BE2C (cell line): ENCODE data around the gene IGFN1.

Experiments used
- DNase-seq: peaks from one replicate; pipeline ENCODE4 v3.0.0-alpha.2; 2020
- H3K27me3 ChIP-seq: fragments of 250-450 bp; sonication (Bioruptor Pico); 2 replicates; pipeline ENCODE4 v1.5.1; 2020; ENCODE audit warnings: mild to moderate bottlenecking
- H3K36me3 ChIP-seq: fragments of 250-450 bp; sonication (Bioruptor Pico); 2 replicates; pipeline ENCODE4 v1.5.1; 2020; ENCODE audit warnings: mild to moderate bottlenecking
- H3K4me1 ChIP-seq: fragments of 250-450 bp; sonication (Bioruptor Pico); 2 replicates; pipeline ENCODE4 v1.5.1; 2020
- H3K4me3 ChIP-seq: 2 replicates; pipeline ENCODE4 v1.5.1; 2011; ENCODE audit warnings: low read depth, low read length
- H3K9me3 ChIP-seq: fragments of 250-450 bp; sonication (Bioruptor Pico); 2 replicates; pipeline ENCODE4 v1.5.1; 2020
- TF ChIP-seq, protein P1 (sequence below): IDR thresholded peaks from 2 replicates; pipeline ENCODE4 v1.5.1; 2012; ENCODE audit warnings: mild to moderate bottlenecking, low read depth, low read length

The IGFN1 gene

DNA sequence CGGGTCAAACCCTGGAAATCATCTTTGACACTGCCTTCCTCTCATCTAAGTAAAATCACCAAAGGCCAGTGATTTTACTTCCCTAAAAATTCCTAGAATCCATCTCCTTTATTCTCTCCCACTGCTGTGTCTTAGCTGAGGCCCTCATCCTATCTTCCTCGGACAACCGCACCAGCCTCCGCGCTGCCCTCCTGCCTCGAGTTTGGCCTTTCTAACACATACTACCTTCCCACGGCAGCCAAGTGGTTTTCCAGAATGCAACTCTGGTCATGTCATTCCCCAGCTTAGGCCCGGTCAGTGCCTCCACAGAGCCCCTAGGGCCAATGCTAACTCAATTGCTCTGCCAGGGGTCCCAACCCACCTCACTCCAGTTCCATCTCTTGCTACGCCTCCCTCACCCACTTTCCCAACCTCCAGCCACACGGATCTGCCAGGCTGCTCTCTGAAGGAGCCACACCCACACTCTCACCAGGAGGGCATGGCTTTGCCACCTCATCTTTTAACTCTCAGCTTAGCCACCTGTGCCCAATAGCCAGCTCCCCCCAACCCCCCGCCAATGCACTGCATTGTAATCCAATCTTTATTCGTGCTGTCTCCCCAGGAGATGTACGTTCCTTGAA lies 43.1 kb upstream of the IGFN1 start:
- Histone ChIP-seq H3K4me3 (no peak overlapping the region), H3K36me3 (peaks cover 66% of the 10 kb centered on the region), H3K4me1 (no peaks in the 10 kb centered on the region), H3K9me3 (no peaks in the 10 kb centered on the region), H3K27me3 (no peaks in the 10 kb centered on the region)
- TF ChIP-seq, protein P1, sequence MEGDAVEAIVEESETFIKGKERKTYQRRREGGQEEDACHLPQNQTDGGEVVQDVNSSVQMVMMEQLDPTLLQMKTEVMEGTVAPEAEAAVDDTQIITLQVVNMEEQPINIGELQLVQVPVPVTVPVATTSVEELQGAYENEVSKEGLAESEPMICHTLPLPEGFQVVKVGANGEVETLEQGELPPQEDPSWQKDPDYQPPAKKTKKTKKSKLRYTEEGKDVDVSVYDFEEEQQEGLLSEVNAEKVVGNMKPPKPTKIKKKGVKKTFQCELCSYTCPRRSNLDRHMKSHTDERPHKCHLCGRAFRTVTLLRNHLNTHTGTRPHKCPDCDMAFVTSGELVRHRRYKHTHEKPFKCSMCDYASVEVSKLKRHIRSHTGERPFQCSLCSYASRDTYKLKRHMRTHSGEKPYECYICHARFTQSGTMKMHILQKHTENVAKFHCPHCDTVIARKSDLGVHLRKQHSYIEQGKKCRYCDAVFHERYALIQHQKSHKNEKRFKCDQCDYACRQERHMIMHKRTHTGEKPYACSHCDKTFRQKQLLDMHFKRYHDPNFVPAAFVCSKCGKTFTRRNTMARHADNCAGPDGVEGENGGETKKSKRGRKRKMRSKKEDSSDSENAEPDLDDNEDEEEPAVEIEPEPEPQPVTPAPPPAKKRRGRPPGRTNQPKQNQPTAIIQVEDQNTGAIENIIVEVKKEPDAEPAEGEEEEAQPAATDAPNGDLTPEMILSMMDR: no peak
- no peak for DNase-seq

- Histone ChIP-seq H3K36me3 (peaks cover 48% of the 10 kb centered on the region), H3K4me1 (no peaks in the 10 kb centered on the region), H3K9me3 (no peaks in the 10 kb centered on the region), H3K4me3 (no peak overlapping the region), H3K27me3 (no peaks in the 10 kb centered on the region)
- DNase-seq: peak; percentile 34
- TF ChIP-seq, protein P1: peak; percentile 68
These were observed 41.2 kb upstream of the IGFN1 start for GRCh38 chr1:201149400-201149799.

- TF ChIP-seq, protein P1: no peak
These were observed 36.9 kb upstream of the IGFN1 start for GRCh38 chr1:201153474-201154388.

GRCh38 chr1:201154389-201155165 lies 36.0 kb upstream of the IGFN1 start, which contains the start of gene TMEM9:
TSS of gene TMEM9 (minus strand) at chr1:201154474. CDS start at chr1:201153923, 551 bp downstream.
- H3K4me3 ChIP-seq: peak within 1 kb of the TSS; percentile 90
- H3K36me3 ChIP-seq: 0 out of 2 replicates have a peak, but pooled peaks cover 11% of the 10 kb centered on the region
- H3K27me3 ChIP-seq: no peaks in the 10 kb centered on the region
- peaks cover 5% of the 10 kb centered on the region for H3K4me1 ChIP-seq
- no peaks in the 10 kb centered on the region for H3K9me3 ChIP-seq
- DNase-seq: peak; percentile 99
- TF ChIP-seq, protein P1: no peak

More at GRCh38 chr1:201153474-201154388, 36.9 kb upstream of the IGFN1 start:
- H3K9me3 ChIP-seq: no peaks in the 10 kb centered on the region
- H3K4me1 ChIP-seq: peaks cover 5% of the 10 kb centered on the region
- no peaks in the 10 kb centered on the region for H3K27me3 ChIP-seq
- H3K36me3 ChIP-seq: peaks cover 16% of the 10 kb centered on the region; the same call in 1 of the 2 replicates
- no peak for DNase-seq
- peak overlapping the region; percentile 90 for H3K4me3 ChIP-seq

DNA sequence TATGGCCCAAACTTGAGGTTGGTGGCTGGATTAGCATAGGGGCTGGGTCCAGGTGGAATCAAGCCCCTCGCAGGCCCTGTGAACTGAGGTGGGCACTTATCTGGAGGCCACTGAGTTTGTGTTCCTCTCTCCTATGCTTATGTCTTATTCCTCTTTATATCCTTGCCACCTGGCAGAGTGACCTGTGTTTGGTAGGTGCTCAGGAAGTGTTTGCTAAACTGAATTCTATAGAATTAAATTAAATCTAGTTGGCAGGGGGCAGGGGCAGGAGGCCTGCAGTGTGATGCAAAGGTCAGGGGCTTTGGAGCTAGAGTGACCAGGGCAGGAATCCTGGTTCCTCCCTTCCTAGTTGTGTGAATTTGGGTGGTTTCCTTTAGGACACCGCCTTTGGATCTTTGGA lies 35.3 kb upstream of the IGFN1 start:
- Histone ChIP-seq H3K9me3 (no peaks in the 10 kb centered on the region), H3K4me3 (no peak overlapping the region), H3K27me3 (no peaks in the 10 kb centered on the region), H3K36me3 (0 out of 2 replicates have a peak, but pooled peaks cover 11% of the 10 kb centered on the region), H3K4me1 (peaks cover 5% of the 10 kb centered on the region)
- TF ChIP-seq, protein P1: no peak
- no peak for DNase-seq
